HG02623 (cell line): ENCODE data around the gene SLC4A1AP.

Source experiments
- ATAC-seq: cut with Tn5 transposase; IDR thresholded peaks from one replicate; pipeline ENCODE4 v1.9.1; 2021; ENCODE audit warnings: moderate library complexity; ENCODE audit not compliant: unreplicated experiment

Gene SLC4A1AP

DNA sequence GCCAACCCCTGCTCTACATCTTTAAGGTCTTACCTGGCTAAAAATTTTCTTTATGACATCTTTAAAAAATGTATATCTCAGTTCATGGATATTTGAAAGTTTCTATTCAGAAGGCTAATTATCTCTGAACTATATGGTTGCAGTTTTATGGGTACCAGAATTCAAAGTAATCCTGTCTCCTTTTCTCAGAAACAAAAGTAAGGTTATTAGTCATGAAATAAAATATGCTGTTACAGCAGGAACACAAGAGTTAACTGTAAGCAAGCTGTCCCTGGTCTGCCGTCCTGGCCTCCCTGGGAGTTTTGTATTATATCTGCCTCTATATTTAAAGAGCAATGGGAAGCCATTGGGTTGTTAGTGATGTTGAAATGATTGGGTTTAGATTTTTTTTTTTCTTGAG is 34.0 kb downstream of the SLC4A1AP start:
- no peak for ATAC-seq

DNA sequence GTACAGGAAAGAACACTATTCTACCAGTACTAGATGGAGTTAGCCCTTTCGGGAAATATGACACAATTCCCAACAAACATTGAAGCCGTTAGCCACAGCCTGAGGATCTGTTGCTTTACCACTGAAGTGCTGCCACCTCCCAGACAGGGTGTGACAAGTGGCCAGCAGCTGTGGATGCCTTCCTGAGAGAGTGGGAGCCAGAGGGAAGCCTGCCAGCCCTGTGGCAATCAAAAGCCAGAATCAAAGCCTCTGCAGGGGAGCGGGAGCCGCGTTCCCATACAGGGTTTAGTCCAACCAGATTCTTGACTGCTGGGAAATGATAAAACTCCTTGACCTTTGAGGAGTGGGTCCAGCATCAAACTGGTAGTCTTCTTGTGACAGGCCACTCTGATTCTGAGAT is 38.0 kb downstream of the SLC4A1AP start:
- ATAC-seq: no peak

DNA sequence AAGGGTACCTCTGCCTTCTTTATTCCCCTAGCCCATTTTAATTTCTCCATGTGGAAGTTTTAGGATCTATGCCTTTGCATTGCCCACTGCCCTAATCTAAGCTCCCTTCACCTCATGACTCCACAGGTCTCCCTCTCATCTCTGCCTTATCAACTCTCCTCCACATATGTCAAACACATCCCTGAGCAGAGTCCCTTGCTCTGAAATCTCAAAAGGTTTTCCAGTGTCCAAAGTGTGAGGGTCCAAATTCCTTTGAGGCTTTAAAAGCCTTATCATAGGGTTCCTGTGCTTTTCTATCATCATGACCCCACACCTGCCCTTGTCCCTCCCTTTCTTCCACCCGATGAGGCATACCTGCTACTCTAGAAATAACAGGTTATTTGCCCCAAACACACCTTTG is 38.6 kb downstream of the SLC4A1AP start:
- no peak for ATAC-seq

GRCh38 chr2:27703638-27704341 is 40.1 kb downstream of the SLC4A1AP start:
- no peak for ATAC-seq

- no peak for ATAC-seq
Measured at GRCh38 chr2:27704342-27704876, 40.7 kb downstream of the SLC4A1AP start.

GRCh38 chr2:27705851-27706622 is 42.3 kb downstream of the SLC4A1AP start:
- ATAC-seq: no peak

DNA sequence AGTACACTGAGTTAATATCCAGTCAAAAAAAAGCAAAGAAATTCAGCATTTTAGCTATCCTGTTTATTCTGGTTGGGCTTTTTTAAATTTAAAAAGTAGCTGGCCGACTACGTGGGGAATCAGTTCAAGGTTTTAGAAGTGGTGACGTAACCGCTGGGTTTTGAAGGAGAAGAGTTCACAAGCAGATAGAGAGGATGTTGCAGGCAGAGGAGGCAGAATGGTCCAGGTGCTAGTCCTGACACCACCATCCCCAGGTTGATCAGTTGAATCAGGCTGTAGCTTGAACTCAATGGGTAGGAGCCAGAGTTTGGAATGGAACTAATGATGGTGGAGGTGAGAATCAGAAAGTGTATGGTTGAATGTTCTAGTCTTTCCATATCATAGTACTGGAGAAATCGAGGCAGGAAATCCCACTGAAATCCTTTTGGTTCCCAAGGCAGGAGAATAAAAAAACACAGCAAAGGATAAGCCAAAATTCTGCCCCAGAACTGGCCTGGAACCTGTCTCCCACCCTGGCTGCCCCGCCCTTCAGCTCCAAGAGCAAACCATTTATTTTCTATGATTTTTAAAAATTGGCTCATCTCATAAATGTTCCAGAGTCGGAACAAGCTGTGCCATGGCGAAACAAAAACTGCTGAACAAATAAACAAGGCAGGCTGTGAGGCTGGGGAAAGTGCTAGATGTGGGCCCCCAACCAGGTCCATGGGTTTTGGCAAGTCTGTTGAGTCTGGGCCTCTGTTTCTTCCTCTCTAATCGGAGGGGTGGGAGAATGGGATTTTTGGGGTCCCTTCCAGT is 44.0 kb downstream of the SLC4A1AP start:
- ATAC-seq: no peak

- no peak for ATAC-seq
Measured at GRCh38 chr2:27708257-27708654, 44.6 kb downstream of the SLC4A1AP start.

DNA sequence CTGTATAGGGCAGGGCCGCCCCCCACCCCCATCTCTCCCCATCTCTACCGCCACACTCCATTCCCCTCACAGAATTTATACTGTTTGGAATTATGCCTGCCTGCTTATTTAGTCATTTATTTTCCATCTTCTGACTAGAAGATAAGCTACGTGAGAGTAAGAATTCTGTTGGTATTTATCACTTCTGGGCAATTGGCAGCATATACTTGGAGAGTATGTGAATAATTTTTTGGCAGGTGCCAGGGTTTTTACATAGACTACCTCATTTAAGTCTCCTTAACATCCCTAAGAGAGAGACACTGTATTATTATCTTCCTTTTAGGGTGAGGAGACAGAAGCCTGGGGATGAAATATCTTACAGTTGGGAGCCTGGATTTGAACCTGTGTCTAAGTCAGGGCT is 45.0 kb downstream of the SLC4A1AP start:
- ATAC-seq: no peak

- no peak for ATAC-seq
Measured at GRCh38 chr2:27709326-27709725, 45.6 kb downstream of the SLC4A1AP start.

DNA sequence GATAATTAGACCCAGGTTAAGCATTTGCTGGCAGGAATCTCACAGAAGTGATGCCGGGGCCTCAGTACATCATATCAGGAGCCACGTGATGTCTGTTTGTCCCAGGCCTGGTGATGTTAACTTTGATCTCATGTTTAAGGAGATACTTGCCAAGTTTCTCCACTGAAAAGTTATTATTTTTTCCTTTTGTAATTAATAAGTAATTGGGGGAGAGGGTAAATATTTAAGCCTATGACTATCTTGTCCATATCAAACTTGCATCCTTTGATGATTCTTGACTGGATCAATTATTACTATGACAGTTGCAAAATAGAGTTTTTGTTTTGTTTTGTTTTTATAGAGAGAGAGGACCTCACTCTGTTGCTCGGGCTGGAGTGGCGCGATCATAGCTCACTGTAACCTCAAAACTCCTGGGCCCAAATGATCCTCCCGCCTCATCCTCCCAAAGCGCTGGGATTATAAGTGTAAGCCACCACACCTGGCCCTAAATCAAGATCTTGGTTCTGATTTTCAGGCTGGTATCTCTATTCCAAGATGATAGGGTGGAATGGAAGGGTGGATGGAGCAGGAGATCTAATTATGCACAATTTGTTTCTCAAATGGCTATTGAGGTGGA is 46.4 kb downstream of the SLC4A1AP start:
- no peak for ATAC-seq

- ATAC-seq: no peak
Measured at GRCh38 chr2:27710640-27711430, 47.1 kb downstream of the SLC4A1AP start.

- no peak for ATAC-seq
Measured at GRCh38 chr2:27711804-27712203, 48.1 kb downstream of the SLC4A1AP start.

- ATAC-seq: no peak
Measured at GRCh38 chr2:27712522-27712921, 48.8 kb downstream of the SLC4A1AP start.

DNA sequence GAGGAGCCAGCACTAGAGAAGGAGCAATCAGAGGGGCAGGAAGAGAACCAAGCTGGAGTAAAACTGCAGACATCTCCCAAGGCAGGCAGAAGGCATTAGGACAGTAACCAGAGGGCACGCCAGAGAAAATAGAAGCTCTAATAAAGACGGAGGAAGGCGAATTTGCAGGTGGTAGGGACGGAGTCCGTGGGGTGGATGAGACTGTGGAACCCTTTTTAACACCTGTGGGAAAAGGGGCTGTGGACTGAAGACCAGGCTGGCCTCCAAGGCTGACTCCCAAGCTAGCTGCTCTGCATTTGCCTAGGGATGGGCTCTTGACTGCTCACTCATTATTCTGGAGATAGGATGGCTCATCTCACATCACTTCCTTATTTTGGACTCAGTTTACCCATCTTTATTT is 49.5 kb downstream of the SLC4A1AP start:
- no peak for ATAC-seq

DNA sequence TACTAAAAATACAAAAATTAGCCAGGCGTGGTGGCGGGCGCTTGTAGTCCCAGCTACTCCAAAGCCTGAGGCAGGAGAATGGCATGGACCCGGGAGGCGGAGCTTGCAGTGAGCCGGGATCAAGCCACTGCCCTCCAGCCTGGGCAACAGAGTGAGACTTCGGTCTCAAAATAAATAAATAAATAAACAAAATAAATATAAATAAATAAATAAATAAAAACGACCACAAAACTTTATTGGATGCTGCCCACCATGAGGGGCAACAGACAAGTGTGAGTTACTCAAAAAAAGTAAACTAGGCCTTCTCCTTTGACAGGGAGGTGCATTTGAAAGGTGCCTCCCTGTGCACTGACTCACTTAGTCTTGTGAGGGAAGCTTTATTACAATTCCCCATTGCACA is 50.4 kb downstream of the SLC4A1AP start:
- ATAC-seq: no peak

GRCh38 chr2:27714851-27715291 is 51.2 kb downstream of the SLC4A1AP start:
- no peak for ATAC-seq

GRCh38 chr2:27715318-27716210 is 51.9 kb downstream of the SLC4A1AP start:
- no peak for ATAC-seq
